Epithelial cell of esophagus (primary cell): Measurements from ENCODE around the gene ADCYAP1.

Source experiments
- DNase-seq: peaks from one replicate; pipeline ENCODE4 v3.0.0; 2010; ENCODE audit warnings: low read depth
- H3K4me3 ChIP-seq: 2 replicates; pipeline ENCODE4 v1.5.1; 2011; ENCODE audit warnings: mild to moderate bottlenecking, low read length, control low read depth
- CTCF ChIP-seq: IDR thresholded peaks from 2 replicates; pipeline ENCODE4 v1.5.1; 2011; ENCODE audit warnings: low read depth, mild to moderate bottlenecking, low read length, control low read depth, inconsistent platforms; ENCODE audit not compliant: insufficient read depth; ENCODE audit errors: missing control alignments

ADCYAP1 gene

DNA sequence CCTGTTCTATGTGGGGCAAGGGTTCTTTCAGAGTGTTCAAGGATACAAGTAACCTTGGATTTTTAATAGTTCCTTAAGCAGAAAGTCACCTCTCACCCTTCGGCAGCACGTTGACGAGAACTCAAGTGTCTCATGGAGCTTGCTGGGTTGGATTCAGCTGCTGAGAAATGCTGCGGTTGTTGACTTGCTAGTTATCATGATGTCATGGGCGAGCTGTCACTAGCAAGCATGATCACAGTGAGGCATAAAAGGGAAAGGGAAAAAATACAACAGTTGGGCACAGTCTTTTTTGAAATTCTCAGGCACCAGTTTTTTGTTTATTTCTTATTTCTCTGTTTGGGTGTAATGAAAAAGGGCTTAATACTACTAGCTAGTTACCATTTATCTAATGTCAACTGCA, 53.2 kb downstream of the ADCYAP1 start:
- no peak for TF ChIP-seq CTCF
- DNase-seq: peak; percentile 31
- H3K4me3 ChIP-seq: no peak overlapping the region

GRCh38 chr18:959854-960253, 55.2 kb downstream of the ADCYAP1 start:
- TF ChIP-seq CTCF: no peak
- no peak for DNase-seq
- H3K4me3 ChIP-seq: no peak overlapping the region
